Endothelial cell of hepatic sinusoid (primary cell): ENCODE measurements around the gene FLOT1.

Source experiments
- in situ Hi-C: cut with HindIII; loops from 2 replicates; pipeline ENCODE4 v1.10.0; 2017; ENCODE audit warnings: low sequenced_read_pairs

Gene FLOT1, protein sequence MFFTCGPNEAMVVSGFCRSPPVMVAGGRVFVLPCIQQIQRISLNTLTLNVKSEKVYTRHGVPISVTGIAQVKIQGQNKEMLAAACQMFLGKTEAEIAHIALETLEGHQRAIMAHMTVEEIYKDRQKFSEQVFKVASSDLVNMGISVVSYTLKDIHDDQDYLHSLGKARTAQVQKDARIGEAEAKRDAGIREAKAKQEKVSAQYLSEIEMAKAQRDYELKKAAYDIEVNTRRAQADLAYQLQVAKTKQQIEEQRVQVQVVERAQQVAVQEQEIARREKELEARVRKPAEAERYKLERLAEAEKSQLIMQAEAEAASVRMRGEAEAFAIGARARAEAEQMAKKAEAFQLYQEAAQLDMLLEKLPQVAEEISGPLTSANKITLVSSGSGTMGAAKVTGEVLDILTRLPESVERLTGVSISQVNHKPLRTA

GRCh38 chr6:30742316-30743098 is at the start of gene FLOT1:
Gene FLOT1, minus strand, starts transcription at chr6:30742687. Its CDS starts 498 bp downstream, at chr6:30742189.
- in situ Hi-C loops = loop anchor here (5.0 to 25.0 kb wide), 3 partner anchors 40 to 145 kb away; partner anchors contain the start of gene DDR1

- in situ Hi-C loops = no loop called here
Observed at GRCh38 chr6:30790724-30791383, 48.4 kb upstream of the FLOT1 start.

DNA sequence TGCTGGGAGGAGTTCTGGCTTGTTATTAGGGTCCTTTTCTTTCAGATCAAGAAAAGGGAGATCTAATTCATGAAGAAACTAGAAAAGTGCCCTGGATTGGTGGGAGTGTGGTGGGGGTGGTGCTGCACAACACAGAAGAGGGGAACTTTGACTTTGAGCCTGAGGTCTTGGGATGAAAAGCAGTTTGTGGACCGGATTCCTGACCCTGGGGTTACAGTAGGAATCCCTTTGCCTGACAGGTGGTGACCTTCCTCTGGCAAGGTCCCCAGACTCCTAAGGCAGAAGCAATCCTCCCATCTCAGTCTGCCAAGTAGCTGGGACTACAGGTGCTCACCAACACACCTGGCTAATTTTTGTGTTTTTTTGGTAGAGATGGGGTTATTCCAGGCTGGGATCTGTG is 47.1 kb upstream of the FLOT1 start:
- in situ Hi-C loops = no loop called here

DNA sequence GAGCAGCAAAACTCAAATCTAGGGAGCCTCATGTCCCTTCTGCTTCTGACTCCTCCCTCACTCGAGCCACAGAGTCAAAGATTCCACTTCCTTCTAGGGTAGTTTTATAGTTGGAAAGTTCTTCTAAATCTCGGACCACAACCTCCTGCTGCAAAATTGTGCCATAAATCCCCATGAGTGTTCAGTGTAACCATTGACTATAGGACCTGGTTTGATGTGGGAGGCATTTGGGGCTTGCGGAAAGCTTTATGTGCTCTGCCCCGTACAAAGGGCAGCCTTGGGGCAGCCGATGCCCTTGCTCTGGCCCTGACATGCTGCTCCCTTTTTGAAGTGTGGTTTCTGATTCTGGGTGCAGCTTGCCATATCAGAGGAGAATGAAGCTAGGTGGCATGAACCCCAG is 45.5 kb upstream of the FLOT1 start:
- in situ Hi-C loops = no loop called here

- in situ Hi-C loops = loop anchor here (5.0 kb wide), 2 partner anchors 40 to 100 kb away; partner anchors contain the start of genes FLOT1 and IER3
Observed at GRCh38 chr6:30782425-30783014, 40.0 kb upstream of the FLOT1 start.

GRCh38 chr6:30781743-30782424 is 39.4 kb upstream of the FLOT1 start:
- in situ Hi-C loops = loop anchor here (5.0 kb wide), 2 partner anchors 40 to 100 kb away; partner anchors contain the start of genes FLOT1 and IER3

DNA sequence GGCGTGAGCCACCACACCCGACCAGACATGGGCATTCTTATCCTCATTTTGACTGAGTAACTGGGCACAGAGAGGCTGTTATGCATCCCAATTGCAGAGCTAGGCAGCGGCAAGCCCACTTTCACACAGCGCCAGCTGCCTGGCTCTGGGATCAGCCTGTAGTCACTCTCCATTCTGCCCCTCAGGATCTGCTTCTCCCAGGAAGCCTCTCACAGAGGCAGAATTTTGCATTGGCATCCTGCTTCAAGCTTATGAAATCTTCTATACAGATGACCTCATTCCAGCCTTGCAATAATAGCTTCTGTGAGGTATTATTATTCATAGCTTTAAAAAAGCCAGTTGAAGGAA is 38.9 kb upstream of the FLOT1 start:
- in situ Hi-C loops = loop anchor here (5.0 kb wide), 2 partner anchors 39 to 99 kb away; partner anchors contain the start of genes FLOT1 and IER3

DNA sequence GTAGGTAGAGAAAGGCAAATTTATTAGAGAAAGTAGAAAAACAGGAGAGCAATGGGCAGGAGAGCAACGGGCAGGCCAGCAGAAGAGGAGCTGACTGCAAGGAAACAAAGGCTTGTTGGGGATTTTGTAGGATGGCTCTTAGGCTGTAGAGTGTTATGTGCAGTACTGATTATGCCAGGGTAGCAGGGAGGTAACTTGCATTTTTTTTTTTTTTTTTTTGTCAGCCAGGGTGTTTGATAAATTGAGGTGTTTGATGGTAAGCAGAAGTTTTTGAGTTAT is 38.1 kb upstream of the FLOT1 start:
- in situ Hi-C loops = loop anchor here (5.0 kb wide), 2 partner anchors 38 to 98 kb away; partner anchors contain the start of genes FLOT1 and IER3

- in situ Hi-C loops = loop anchor here (5.0 kb wide), 2 partner anchors 38 to 98 kb away; partner anchors contain the start of genes FLOT1 and IER3
Observed at GRCh38 chr6:30779850-30780641, 37.6 kb upstream of the FLOT1 start.

GRCh38 chr6:30778001-30778635 is 35.6 kb upstream of the FLOT1 start:
- in situ Hi-C loops = no loop called here

DNA sequence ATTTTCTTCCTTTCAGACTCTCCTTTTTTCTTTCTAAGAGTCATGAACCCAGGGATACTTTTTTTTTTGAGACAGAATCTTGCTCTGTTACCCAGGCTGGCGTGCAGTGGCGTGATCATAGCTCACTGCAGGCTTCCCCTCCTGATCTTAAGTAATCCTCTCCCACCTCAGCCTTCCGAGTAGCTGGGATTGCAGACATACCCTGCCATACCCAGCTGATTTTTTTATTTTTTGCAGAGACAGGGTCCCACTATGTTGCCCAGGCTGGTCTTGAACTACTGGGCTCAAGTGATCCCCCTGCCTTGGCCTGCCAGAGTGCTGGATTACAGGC is 34.6 kb upstream of the FLOT1 start:
- in situ Hi-C loops = no loop called here

DNA sequence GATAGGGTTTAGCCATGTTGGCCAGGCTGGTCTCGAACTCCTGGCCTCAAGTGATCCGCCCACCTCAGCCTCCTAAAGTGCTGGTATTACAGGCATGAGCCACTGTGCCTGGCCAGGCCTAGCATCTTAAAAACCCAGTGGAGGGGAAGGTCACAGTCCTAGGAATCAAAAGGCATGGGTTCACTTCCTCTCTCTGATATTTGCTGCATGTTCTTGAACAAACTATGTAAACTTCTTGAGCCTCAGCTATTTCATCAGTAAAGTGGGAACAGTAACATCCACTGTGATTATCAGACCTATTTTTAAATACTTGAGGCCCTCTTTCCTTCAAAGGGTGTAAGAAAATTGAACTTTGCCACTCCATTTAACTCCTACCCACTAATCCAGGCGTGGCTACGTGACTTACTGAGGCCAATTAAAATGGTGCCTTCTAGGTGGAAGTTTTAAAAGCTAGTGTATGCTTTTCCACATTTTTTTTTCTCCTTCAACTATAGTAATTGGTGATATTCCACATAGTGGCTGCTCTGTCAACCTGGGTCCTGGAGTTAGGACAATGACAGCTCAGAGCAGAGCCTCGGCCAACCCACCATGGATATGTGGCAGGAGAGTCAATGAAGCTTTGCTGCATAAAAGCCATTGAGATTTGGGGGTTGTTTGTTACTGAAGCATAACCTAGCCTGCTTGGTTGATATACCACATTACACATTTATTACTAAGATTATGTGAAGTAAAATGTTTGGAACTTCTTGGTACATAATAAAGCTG is 34.1 kb upstream of the FLOT1 start:
- in situ Hi-C loops = no loop called here

GRCh38 chr6:30775104-30775503 is 32.6 kb upstream of the FLOT1 start:
- in situ Hi-C loops = no loop called here

DNA sequence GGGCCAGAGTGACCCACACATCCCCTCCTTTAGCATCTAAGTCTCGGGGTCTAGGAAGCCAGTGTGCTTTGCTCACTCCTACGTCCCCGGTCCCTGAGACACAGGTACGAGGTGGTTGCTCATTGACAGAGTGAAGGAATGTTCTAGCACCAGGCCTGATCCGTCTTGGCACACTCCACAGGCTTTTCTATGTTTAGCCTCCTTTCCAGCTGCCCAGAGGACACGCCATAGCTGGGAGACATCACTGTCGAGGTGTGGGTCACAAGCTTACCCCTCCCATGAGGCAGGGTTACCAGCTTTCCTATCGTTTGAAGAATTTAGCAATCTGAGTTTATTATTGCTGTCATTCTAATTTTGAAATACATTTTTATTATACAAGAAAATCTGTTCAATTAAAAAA is 32.2 kb upstream of the FLOT1 start:
- in situ Hi-C loops = no loop called here

DNA sequence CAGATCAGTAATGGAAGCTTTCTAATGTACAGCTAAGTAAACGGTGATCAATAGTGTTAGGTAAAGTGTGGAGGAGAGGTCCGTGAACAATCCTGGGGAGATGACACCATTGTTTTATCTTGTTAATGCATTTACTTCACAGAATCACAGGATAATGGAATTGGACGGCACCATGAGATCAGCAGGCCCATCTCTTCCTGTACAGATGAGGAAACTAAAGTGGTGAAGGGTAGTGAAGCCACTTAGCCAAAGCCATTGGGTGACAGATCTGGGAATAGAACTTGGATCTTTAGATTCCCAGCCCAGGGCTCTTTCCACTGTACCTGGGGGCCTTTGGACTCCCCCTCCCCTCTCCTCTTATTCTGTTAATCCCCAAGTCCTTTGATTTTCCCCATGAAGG is 28.1 kb upstream of the FLOT1 start:
- in situ Hi-C loops = no loop called here

GRCh38 chr6:30769853-30770524 is 27.5 kb upstream of the FLOT1 start:
- in situ Hi-C loops = no loop called here

DNA sequence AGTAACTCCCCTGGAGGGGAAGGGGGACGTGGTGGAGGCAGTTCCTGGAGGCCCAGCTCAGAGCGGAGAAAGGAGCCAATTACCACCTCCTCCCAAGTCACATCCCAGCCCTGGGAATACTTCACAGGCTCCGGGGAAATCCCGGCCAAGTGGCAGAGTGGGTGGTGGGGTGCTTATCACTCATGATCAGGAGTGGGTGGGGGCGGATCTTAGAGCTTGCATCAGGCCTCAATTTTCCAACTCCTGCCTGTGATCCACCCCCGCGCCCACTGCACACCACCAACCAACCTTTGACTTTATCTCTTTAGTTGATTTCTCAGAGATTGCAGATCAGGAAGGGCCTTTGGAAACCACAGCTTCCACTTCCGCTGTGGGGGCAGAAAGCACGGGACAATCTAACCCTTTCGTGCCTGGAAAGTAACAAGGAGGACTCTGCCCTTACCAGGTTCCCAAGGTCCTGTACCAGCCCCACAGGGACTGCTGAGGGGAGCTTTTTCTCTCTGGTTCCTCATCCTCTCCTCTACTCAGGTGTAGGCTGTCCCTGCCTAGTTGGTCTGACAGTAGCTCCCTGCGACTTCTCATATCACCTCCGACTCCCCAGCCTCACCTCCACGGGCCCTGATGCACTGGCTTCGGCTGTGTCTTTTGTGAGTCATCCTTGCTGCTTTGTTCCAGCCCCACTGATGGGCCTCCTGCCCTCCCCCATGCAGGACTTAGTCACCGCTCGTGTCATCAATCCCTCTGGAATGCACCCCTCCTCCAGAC is 26.8 kb upstream of the FLOT1 start:
- in situ Hi-C loops = no loop called here
